WTC11 (cell line): ENCODE results near the gene ANO9. TPM values are rescaled to one million over a fixed set of nuclear protein-coding genes. Genes with fewer than 3 reads are reported as not detected.

Experiments
- ATAC-seq: fragments of 200-7000 bp; cut with Tn5 transposase; 2 replicates; pipeline ENCODE4 v1.10.0; 2021; ENCODE audit warnings: mild to moderate bottlenecking, moderate library complexity
- CTCF ChIA-PET: fragments of 300-600 bp; sonication (Branson Sonifier 250); formaldehyde crosslinking; loops from one replicate; lab custom pipeline; 2021; ENCODE audit warnings: antibody characterized with exemption; lab: Charles Lee
- POLR2A ChIA-PET: fragments of 350-600 bp; sonication (Branson Sonifier 250); formaldehyde crosslinking; loops from one replicate; lab custom pipeline; 2021; ENCODE audit warnings: antibody characterized with exemption; lab: Charles Lee
- DNase-seq: peaks from one replicate; pipeline ENCODE4 v3.0.0; 2021; ENCODE audit warnings: low spot score
- H3K27ac Mint-ChIP-seq: 2 replicates; pipeline ENCODE4 v1.8.0; 2021; ENCODE audit warnings: mixed read lengths
- H3K27me3 Mint-ChIP-seq: 2 replicates; pipeline ENCODE4 v1.8.0; 2021; ENCODE audit warnings: low read depth, mild to moderate bottlenecking, moderate library complexity, mixed read lengths
- H3K36me3 Mint-ChIP-seq: 2 replicates; pipeline ENCODE4 v1.8.0; 2021; ENCODE audit warnings: mixed read lengths
- H3K4me1 Mint-ChIP-seq: 2 replicates; pipeline ENCODE4 v1.8.0; 2022; ENCODE audit warnings: mixed read lengths
- H3K4me3 Mint-ChIP-seq: 2 replicates; pipeline ENCODE4 v1.8.0; 2021; ENCODE audit warnings: mild to moderate bottlenecking, moderate library complexity, mixed read lengths
- H3K9me3 Mint-ChIP-seq: 2 replicates; pipeline ENCODE4 v1.8.0; 2021; ENCODE audit warnings: mixed read lengths
- ATF1 ChIP-seq: sonication (generic); formaldehyde crosslinking; IDR thresholded peaks from 2 replicates; pipeline ENCODE4 v1.8.1; 2023; ENCODE audit warnings: mild to moderate bottlenecking, moderate library complexity, missing genetic modification reagents
- E2F1 ChIP-seq: sonication (generic); formaldehyde crosslinking; IDR thresholded peaks from 2 replicates; pipeline ENCODE4 v1.8.0; 2022; ENCODE audit warnings: mild to moderate bottlenecking, missing genetic modification reagents
- E2F4 ChIP-seq: sonication (generic); formaldehyde crosslinking; IDR thresholded peaks from 2 replicates; pipeline ENCODE4 v1.8.1; 2022; ENCODE audit warnings: low read depth, mild to moderate bottlenecking, moderate library complexity, missing genetic modification reagents, borderline replicate concordance
- KAT7 ChIP-seq: sonication (generic); formaldehyde crosslinking; IDR thresholded peaks from 2 replicates; pipeline ENCODE4 v1.8.1; 2023; ENCODE audit warnings: missing genetic modification reagents, mild to moderate bottlenecking, borderline replicate concordance
- NR2C2 ChIP-seq: sonication (generic); formaldehyde crosslinking; IDR thresholded peaks from 2 replicates; pipeline ENCODE4 v1.8.0; 2022; ENCODE audit warnings: mild to moderate bottlenecking, missing genetic modification reagents
- NR3C1 ChIP-seq: sonication (generic); formaldehyde crosslinking; conservative IDR thresholded peaks from 2 replicates; pipeline ENCODE4 v1.8.1; 2023; ENCODE audit warnings: low read depth, mild to moderate bottlenecking, missing genetic modification reagents
- SMAD3 ChIP-seq: sonication (generic); formaldehyde crosslinking; IDR thresholded peaks from 2 replicates; pipeline ENCODE4 v1.8.0; 2022; ENCODE audit warnings: missing genetic modification reagents, mild to moderate bottlenecking, borderline replicate concordance
- SOX15 ChIP-seq: fragments of 250-450 bp; sonication (Bioruptor Pico); IDR thresholded peaks from 2 replicates; pipeline ENCODE4 v1.9.0; 2021; ENCODE audit warnings: mild to moderate bottlenecking
- SP1 ChIP-seq: sonication (generic); formaldehyde crosslinking; conservative IDR thresholded peaks from 2 replicates; pipeline ENCODE4 v1.8.1; 2022; ENCODE audit warnings: missing genetic modification reagents
- STAT6 ChIP-seq: sonication (generic); formaldehyde crosslinking; conservative IDR thresholded peaks from 2 replicates; pipeline ENCODE4 v1.8.1; 2023; ENCODE audit warnings: mild to moderate bottlenecking, low read depth, missing genetic modification reagents, moderate library complexity
- USF1 ChIP-seq: sonication (generic); formaldehyde crosslinking; IDR thresholded peaks from 2 replicates; pipeline ENCODE4 v1.8.0; 2022; ENCODE audit warnings: mild to moderate bottlenecking, missing genetic modification reagents
- ZNF317 ChIP-seq: sonication (generic); formaldehyde crosslinking; IDR thresholded peaks from 2 replicates; pipeline ENCODE4 v1.8.1; 2023; ENCODE audit warnings: low read depth, mild to moderate bottlenecking, moderate library complexity, missing genetic modification reagents, borderline replicate concordance
- ZNF423 ChIP-seq: fragments of 250-450 bp; sonication (Bioruptor Pico); IDR thresholded peaks from 2 replicates; pipeline ENCODE4 v2.1.2; 2022; ENCODE audit warnings: mild to moderate bottlenecking, moderate library complexity
- ZSCAN18 ChIP-seq: fragments of 250-450 bp; sonication (Bioruptor Pico); IDR thresholded peaks from 2 replicates; pipeline ENCODE4 v2.1.2; 2022; ENCODE audit warnings: mild to moderate bottlenecking, moderate library complexity
- total RNA-seq: library from RNA; stranded (reverse); gene quantifications from 3 replicates; pipeline ENCODE4 v1.2.3, GENCODE V29; 2021

Gene ANO9
- total RNA-seq, 1 experiment from 2014 or later = 13.2 TPM

- Mint-ChIP-seq H3K9me3 (no peaks in the 10 kb centered on the region), H3K27me3 (no peaks in the 10 kb centered on the region), H3K4me3 (no peak overlapping the region), H3K4me1 (no peaks in the 10 kb centered on the region), H3K27ac (no peak overlapping the region), H3K36me3 (no peaks in the 10 kb centered on the region)
- no peak for ATAC-seq
- no peak for DNase-seq
- ChIA-PET POLR2A (interaction anchor here (1.8 kb wide), 1 partner anchor 9 kb away, joined by 12 read pairs; no protein-coding TSS in a partner anchor), CTCF (interaction anchor here (1.2 to 3.5 kb wide), 7 partner anchors 41 to 208 kb away, joined by 3 to 71 read pairs (median 4); partner anchors contain the start of gene PTDSS2)
- TF ChIP-seq SMAD3 (no peak), ATF1 (CRISPR knock-in tag) (no peak), USF1 (CRISPR knock-in tag) (no peak), ZNF317 (no peak), NR2C2 (CRISPR knock-in tag) (no peak), STAT6 (CRISPR knock-in tag) (no peak), ZSCAN18 (no peak), SP1 (CRISPR knock-in tag) (no peak), SOX15 (CRISPR knock-in tag) (no peak), ZNF423 (CRISPR knock-in tag) (no peak)
Measured at GRCh38 chr11:408154-409007, 33.4 kb downstream of the ANO9 start.

- DNase-seq = no peak
- no peaks in the 10 kb centered on the region for H3K9me3 Mint-ChIP-seq
- TF ChIP-seq KAT7 = no peak
- TF ChIP-seq NR3C1 (CRISPR knock-in tag) = no peak
- no peak for TF ChIP-seq E2F4 (CRISPR knock-in tag)
- TF ChIP-seq E2F1 (CRISPR knock-in tag) = no peak
- TF ChIP-seq, all 79 proteins: peak for 0
- ATAC-seq = peak; percentile 2; the same call in 1 of the 2 replicates
- POLR2A ChIA-PET = interaction anchor here (1.1 to 1.8 kb wide), 3 partner anchors 9 to 200 kb away, joined by 3 to 12 read pairs (median 9); partner anchors contain the start of genes BET1L and RIC8A
- H3K36me3 Mint-ChIP-seq = no peaks in the 10 kb centered on the region
- no peaks in the 10 kb centered on the region for H3K27me3 Mint-ChIP-seq
- peak overlapping the region; percentile 30; the same call in 1 of the 2 replicates for H3K4me3 Mint-ChIP-seq
- no peaks in the 10 kb centered on the region for H3K4me1 Mint-ChIP-seq
- H3K27ac Mint-ChIP-seq = no peak overlapping the region
- CTCF ChIA-PET = interaction anchor here (0.5 to 3.5 kb wide), 30 partner anchors 9 to 207 kb away, joined by 3 to 71 read pairs (median 4); partner anchors contain the start of genes ANO9, BET1L, HRAS and PTDSS2
Measured at GRCh38 chr11:407651-408123, 34.1 kb downstream of the ANO9 start.
